Epithelial cell of prostate (primary cell): ENCODE data around the gene TMEM120B.
"Not testable (repeated sequence)": the region's sequence is repeated elsewhere in the genome, so short reads cannot be mapped to it uniquely, and the experiment has no call there.

Source experiments
- DNase-seq: peaks from one replicate; pipeline ENCODE4 v3.0.0-alpha.2; 2011; ENCODE audit warnings: low read depth, low spot score
- H3K27ac ChIP-seq: fragments of 450-650 bp; 2 replicates; pipeline ENCODE4 v1.5.1; 2017; ENCODE audit warnings: mild to moderate bottlenecking

TMEM120B gene

GRCh38 chr12:121708313-121709063, 4.1 kb upstream of the TMEM120B start:
- no peak overlapping the region for H3K27ac ChIP-seq
- DNase-seq, result no peak

DNA sequence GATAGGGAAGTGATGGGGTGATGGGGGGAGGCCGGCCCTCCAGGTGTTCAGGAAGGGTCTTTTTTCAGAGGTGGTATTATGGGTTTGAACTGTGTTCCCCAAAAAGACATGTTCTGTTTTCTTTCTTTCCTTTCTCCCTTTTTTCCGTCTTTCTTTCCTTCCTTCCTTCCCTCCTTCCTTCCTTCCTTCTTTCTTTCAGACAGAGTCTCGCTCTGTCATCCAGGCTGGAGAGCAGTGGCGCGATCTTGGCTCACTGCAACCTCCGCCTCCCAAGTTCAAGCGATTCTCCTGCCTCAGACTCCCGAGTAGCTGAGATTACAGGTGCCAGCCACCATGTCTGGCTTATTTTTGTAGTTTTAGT, 3.5 kb upstream of the TMEM120B start:
- DNase-seq, H3K27ac ChIP-seq: not testable (repeated sequence)

DNA sequence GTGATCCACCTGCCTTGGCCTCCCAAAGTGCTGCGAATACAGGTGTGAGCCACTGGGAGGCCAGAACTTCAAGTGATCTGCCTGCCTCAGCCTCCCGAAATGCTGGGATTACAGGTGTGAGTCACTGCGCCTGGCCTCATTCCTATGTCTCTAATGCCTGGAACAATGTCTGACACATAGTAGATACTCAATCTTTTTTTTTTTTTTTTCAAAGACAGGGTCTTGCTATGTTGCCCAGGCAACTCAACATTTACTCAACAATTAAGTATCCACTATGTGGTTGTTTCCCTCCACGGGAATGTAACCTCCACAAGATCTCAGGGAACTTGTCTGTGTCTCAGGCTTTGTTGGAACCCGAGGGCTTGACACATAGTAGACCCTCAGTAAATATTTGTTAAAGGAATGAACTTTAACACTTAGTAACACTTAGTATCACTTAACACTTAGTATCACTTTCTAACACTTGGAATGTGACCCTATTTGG, 3.0 kb upstream of the TMEM120B start:
- peak overlapping the region; percentile 17 for H3K27ac ChIP-seq
- peak; percentile 54 for DNase-seq

- no peak for DNase-seq
- peak overlapping the region; percentile 54 for H3K27ac ChIP-seq
Measured at GRCh38 chr12:121711361-121712189, 977 bp upstream of the TMEM120B start.

DNA sequence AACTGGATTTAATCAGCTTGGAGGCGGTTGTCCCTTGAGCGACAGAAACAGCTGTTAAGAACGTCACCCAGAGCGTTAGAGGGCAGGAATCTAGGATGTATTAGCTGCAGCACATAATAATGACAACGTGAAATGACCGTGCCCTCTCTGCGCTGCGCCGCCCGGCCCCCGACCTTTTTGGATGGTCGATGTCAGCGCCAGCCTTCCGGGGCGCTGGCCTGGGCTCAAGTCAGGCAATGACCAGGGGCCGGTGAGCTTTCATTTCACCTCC, 427 bp upstream of the TMEM120B start:
- peak overlapping the region; percentile 54 for H3K27ac ChIP-seq
- DNase-seq, result no peak

GRCh38 chr12:121713257-121713777, 765 bp downstream of the TMEM120B start:
- no peak for DNase-seq
- no peak overlapping the region for H3K27ac ChIP-seq

GRCh38 chr12:121713793-121714192, 1.2 kb downstream of the TMEM120B start:
- DNase-seq, result no peak
- H3K27ac ChIP-seq, result no peak overlapping the region

DNA sequence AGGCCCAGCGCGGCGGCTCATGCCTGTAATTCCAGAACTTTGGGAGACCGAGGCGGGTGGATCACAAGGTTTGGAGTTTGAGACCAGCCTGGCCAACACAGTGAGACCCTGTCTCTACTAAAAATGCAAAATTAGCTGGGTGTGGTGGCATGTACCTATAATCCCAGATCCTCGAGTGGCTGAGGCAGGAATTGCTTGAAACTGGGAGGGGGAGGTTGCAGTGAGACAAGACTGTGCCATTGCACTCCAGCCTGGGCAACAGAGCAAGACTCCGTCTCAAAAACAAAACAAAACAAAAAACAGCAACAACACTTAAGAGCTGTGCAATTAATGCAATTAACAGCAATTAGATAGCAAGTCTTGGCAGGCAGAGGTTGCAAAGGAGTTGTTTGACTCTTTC, 2.5 kb downstream of the TMEM120B start:
- not testable (repeated sequence) for DNase-seq, H3K27ac ChIP-seq

DNA sequence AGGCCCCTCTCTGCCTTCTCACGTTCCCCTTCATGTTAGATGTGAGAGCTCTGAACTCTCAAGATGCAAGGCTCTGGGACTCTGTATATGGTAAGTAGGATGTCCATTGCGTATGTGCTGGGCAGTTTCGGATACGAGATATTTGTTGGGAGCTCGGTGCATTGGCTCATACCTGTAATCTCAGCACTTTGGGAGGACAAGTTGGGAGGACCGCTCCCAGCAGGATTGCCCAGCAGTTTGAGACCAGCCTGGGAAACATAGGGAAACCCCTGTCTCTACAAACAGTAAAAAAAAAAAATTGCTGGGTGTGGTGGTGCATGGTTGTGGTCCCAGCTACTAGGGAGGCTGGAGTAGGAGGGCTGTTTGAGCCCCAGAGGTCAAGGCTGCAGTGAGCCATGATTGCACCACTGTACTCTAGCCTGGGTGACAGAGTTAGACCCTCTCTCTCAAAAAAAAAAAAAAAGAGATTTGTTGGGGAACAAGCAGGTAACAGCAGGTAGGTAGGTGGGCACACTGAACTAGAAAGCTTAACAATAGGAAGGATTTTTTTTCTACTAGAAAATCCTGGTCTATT, 3.4 kb downstream of the TMEM120B start:
- H3K27ac ChIP-seq, result no peak overlapping the region
- no peak for DNase-seq

GRCh38 chr12:121717041-121717699, 4.6 kb downstream of the TMEM120B start:
- DNase-seq, result no peak
- H3K27ac ChIP-seq, result peak overlapping the region; percentile 30

DNA sequence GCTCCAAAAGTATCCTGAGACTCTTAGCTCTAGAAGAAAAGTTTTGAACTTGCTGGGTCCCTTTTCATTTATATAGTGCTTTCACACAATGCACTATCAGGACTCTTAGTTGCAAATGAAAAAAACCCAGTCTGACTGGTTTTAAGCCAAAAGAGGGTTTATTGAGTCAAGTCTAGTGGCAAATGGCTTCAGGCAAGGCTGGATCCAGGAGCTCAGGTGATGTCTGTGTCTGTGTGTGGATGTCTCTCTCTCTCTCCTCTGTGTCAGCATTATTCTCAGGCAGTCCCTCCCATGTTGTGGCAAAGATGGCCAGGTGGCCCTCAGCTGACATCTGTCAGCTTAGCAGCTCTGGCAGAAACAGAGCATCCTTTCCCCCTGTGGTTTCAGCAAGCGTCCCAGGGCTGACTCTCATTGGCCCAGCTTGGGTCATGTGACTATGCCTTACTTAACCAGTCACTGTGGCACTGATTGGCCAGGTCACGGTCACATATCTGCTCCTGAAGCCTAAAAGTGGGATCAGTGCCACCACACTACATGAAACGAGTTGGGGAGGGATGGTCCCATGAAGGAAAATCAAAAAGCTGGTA, 6.2 kb downstream of the TMEM120B start:
- no peak overlapping the region for H3K27ac ChIP-seq
- no peak for DNase-seq

- DNase-seq, result no peak
- no peak overlapping the region for H3K27ac ChIP-seq
Measured at GRCh38 chr12:121719926-121720414, 7.4 kb downstream of the TMEM120B start.

DNA sequence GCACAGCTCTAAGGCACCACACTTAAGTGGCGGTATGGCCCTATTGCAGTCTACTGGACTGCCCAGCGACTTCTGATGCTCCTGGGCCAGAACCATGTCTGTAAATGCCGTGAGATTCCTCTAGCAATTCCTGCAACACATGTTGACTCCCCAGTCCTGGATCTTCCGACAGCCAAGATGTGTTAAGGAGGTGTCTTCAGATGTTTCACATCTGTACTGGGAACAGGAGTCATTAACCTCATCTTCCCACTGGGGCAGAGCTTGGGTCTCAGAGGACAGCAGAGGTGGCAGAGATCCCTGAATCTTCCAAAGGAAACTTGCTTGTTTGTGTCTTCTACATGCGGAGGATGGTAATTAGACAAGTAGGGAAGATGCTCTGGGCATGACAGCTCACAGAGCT, 8.2 kb downstream of the TMEM120B start:
- no peak overlapping the region for H3K27ac ChIP-seq
- no peak for DNase-seq

GRCh38 chr12:121722511-121722910, 10.0 kb downstream of the TMEM120B start:
- H3K27ac ChIP-seq, result no peak overlapping the region
- DNase-seq, result no peak

DNA sequence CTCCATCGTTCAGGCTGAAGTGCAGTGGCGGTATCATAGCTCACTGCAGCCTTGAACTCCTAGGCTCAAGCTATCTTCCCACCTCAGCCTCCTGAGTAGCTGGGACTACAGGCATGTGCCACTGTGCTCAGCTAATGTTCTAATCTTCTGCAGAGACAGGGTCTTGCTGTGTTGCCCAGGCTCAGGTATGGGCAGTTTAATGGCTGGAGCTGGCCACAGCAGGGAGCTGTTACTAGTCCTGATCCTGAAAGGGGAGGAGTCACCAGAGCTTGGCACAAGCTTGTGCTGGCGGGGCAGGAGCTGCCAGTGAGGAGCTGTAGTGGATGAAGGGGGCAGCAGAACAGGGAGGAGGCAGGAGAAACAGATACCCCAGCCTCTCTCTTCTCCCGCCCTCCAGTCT, 10.6 kb downstream of the TMEM120B start:
- H3K27ac ChIP-seq, result no peak overlapping the region
- DNase-seq, result no peak

DNA sequence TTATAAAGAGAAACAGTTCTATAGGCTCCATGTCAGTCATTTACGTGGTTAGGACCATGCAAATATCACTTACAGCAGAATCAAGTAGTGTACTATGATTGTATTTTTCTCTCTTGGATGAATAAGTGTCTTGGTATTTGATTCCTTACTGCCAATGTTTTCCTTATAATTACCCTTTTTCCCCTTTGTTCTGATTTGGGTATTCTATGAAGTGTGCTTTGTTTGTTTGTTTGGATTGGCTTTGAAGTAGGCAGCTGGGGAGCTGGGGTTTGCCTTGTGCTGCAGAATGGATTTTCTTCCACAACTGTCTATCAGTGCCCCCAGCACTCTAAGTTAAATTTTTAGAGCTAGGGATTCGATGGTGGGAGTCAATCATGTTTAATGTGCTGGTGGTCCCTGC, 12.4 kb downstream of the TMEM120B start:
- no peak for DNase-seq
- H3K27ac ChIP-seq, result no peak overlapping the region

DNA sequence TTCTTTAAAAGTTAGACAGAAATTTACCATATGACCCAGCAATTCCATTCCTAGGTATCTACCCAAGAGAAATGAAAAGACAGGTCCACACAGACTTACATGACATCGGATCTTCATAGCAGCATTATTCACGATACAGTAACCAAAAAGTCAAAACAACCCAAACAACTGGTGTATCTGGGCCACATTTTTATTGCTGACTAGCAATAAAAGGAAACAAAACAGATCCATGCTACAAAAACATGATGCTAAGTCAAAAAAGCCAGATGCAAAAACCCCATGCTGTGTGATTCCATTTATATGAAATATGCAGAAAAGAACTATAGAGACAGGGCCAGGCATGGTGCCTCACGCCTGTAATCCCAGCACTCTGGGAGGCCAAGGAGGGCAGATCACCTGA, 12.9 kb downstream of the TMEM120B start:
- no peak overlapping the region for H3K27ac ChIP-seq
- no peak for DNase-seq

- H3K27ac ChIP-seq, result no peak overlapping the region
- DNase-seq, result no peak
Measured at GRCh38 chr12:121729021-121729420, 16.5 kb downstream of the TMEM120B start.

- DNase-seq, result no peak
- no peak overlapping the region for H3K27ac ChIP-seq
Measured at GRCh38 chr12:121731473-121731872, 18.9 kb downstream of the TMEM120B start.

GRCh38 chr12:121733849-121734248, 21.3 kb downstream of the TMEM120B start:
- DNase-seq, result no peak
- H3K27ac ChIP-seq, result no peak overlapping the region
